ENCODE measurements around the gene IQSEC1. TPM values are rescaled to one million over a fixed set of nuclear protein-coding genes. Genes with fewer than 3 reads are reported as not detected.

Gene IQSEC1
- total and polyA plus RNA-seq, 2 experiments from 2014 or later, result 8.0 to 51.9 TPM

DNA sequence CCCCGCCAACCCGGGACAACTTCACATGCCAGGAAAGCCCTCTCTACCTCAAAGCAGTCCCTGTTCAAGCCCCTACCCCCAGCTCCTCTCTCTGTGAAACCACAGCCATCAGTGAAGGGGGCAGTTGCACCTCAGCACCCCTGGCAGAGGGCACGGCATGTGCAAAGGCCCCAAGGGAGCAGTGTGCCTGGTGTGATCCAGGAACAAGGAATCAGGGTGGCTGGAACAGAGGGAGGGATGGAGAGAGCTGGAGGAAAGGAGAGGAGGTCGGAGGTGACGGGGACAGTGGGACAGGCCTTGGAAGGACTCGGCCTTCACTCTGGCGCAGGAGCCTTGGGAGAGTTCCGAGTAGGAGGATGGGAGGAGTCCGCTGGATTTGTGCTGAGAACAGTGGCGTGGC, 26.5 kb upstream of the IQSEC1 start:
- TF ChIP-seq STAT1 (IDR thresholded peaks at IDR 0.05; ENCODE audit: unreplicated experiment) (no peak), ZNF114 (CRISPR knock-in tag; IDR thresholded peaks at IDR 0.05) (no peak), NANOG (IDR thresholded peaks at IDR 0.05; ENCODE audit: borderline replicate concordance) (no peak), POLR2AphosphoS5 (IDR thresholded peaks at IDR 0.05; ENCODE audit: low read depth) (no peak), EZH2phosphoT487 (IDR thresholded peaks at IDR 0.05; ENCODE audit: unreplicated experiment) (no peak), JUNB (IDR thresholded peaks at IDR 0.05; ENCODE audit: unreplicated experiment) (no peak), CREB1 (CRISPR knock-in tag; IDR thresholded peaks at IDR 0.05; ENCODE audit: low read depth) (no peak), ZNF331 (CRISPR knock-in tag; IDR thresholded peaks at IDR 0.05; ENCODE audit: low read depth) (no peak), EZH2 (IDR thresholded peaks at IDR 0.05; ENCODE audit: low read depth, unreplicated experiment) (no peak)
- TF ChIP-seq, protein P1, sequence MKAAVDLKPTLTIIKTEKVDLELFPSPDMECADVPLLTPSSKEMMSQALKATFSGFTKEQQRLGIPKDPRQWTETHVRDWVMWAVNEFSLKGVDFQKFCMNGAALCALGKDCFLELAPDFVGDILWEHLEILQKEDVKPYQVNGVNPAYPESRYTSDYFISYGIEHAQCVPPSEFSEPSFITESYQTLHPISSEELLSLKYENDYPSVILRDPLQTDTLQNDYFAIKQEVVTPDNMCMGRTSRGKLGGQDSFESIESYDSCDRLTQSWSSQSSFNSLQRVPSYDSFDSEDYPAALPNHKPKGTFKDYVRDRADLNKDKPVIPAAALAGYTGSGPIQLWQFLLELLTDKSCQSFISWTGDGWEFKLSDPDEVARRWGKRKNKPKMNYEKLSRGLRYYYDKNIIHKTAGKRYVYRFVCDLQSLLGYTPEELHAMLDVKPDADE (IDR thresholded peaks at IDR 0.05), result no peak
- TF ChIP-seq, protein P2, sequence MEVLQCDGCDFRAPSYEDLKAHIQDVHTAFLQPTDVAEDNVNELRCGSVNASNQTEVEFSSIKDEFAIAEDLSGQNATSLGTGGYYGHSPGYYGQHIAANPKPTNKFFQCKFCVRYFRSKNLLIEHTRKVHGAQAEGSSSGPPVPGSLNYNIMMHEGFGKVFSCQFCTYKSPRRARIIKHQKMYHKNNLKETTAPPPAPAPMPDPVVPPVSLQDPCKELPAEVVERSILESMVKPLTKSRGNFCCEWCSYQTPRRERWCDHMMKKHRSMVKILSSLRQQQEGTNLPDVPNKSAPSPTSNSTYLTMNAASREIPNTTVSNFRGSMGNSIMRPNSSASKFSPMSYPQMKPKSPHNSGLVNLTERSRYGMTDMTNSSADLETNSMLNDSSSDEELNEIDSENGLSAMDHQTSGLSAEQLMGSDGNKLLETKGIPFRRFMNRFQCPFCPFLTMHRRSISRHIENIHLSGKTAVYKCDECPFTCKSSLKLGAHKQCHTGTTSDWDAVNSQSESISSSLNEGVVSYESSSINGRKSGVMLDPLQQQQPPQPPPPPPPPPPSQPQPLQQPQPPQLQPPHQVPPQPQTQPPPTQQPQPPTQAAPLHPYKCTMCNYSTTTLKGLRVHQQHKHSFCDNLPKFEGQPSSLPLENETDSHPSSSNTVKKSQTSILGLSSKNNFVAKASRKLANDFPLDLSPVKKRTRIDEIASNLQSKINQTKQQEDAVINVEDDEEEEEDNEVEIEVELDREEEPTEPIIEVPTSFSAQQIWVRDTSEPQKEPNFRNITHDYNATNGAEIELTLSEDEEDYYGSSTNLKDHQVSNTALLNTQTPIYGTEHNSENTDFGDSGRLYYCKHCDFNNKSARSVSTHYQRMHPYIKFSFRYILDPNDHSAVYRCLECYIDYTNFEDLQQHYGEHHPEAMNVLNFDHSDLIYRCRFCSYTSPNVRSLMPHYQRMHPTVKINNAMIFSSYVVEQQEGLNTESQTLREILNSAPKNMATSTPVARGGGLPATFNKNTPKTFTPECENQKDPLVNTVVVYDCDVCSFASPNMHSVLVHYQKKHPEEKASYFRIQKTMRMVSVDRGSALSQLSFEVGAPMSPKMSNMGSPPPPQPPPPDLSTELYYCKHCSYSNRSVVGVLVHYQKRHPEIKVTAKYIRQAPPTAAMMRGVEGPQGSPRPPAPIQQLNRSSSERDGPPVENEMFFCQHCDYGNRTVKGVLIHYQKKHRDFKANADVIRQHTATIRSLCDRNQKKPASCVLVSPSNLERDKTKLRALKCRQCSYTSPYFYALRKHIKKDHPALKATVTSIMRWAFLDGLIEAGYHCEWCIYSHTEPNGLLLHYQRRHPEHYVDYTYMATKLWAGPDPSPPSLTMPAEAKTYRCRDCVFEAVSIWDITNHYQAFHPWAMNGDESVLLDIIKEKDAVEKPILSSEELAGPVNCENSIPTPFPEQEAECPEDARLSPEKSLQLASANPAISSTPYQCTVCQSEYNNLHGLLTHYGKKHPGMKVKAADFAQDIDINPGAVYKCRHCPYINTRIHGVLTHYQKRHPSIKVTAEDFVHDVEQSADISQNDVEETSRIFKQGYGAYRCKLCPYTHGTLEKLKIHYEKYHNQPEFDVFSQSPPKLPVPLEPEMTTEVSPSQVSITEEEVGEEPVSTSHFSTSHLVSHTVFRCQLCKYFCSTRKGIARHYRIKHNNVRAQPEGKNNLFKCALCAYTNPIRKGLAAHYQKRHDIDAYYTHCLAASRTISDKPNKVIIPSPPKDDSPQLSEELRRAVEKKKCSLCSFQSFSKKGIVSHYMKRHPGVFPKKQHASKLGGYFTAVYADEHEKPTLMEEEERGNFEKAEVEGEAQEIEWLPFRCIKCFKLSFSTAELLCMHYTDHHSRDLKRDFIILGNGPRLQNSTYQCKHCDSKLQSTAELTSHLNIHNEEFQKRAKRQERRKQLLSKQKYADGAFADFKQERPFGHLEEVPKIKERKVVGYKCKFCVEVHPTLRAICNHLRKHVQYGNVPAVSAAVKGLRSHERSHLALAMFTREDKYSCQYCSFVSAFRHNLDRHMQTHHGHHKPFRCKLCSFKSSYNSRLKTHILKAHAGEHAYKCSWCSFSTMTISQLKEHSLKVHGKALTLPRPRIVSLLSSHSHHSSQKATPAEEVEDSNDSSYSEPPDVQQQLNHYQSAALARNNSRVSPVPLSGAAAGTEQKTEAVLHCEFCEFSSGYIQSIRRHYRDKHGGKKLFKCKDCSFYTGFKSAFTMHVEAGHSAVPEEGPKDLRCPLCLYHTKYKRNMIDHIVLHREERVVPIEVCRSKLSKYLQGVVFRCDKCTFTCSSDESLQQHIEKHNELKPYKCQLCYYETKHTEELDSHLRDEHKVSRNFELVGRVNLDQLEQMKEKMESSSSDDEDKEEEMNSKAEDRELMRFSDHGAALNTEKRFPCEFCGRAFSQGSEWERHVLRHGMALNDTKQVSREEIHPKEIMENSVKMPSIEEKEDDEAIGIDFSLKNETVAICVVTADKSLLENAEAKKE (CRISPR knock-in tag; IDR thresholded peaks at IDR 0.05), result no peak
- TF ChIP-seq, protein P3, sequence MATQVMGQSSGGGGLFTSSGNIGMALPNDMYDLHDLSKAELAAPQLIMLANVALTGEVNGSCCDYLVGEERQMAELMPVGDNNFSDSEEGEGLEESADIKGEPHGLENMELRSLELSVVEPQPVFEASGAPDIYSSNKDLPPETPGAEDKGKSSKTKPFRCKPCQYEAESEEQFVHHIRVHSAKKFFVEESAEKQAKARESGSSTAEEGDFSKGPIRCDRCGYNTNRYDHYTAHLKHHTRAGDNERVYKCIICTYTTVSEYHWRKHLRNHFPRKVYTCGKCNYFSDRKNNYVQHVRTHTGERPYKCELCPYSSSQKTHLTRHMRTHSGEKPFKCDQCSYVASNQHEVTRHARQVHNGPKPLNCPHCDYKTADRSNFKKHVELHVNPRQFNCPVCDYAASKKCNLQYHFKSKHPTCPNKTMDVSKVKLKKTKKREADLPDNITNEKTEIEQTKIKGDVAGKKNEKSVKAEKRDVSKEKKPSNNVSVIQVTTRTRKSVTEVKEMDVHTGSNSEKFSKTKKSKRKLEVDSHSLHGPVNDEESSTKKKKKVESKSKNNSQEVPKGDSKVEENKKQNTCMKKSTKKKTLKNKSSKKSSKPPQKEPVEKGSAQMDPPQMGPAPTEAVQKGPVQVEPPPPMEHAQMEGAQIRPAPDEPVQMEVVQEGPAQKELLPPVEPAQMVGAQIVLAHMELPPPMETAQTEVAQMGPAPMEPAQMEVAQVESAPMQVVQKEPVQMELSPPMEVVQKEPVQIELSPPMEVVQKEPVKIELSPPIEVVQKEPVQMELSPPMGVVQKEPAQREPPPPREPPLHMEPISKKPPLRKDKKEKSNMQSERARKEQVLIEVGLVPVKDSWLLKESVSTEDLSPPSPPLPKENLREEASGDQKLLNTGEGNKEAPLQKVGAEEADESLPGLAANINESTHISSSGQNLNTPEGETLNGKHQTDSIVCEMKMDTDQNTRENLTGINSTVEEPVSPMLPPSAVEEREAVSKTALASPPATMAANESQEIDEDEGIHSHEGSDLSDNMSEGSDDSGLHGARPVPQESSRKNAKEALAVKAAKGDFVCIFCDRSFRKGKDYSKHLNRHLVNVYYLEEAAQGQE (IDR thresholded peaks at IDR 0.05; ENCODE audit: unreplicated experiment), result no peak
- TF ChIP-seq, protein P4, sequence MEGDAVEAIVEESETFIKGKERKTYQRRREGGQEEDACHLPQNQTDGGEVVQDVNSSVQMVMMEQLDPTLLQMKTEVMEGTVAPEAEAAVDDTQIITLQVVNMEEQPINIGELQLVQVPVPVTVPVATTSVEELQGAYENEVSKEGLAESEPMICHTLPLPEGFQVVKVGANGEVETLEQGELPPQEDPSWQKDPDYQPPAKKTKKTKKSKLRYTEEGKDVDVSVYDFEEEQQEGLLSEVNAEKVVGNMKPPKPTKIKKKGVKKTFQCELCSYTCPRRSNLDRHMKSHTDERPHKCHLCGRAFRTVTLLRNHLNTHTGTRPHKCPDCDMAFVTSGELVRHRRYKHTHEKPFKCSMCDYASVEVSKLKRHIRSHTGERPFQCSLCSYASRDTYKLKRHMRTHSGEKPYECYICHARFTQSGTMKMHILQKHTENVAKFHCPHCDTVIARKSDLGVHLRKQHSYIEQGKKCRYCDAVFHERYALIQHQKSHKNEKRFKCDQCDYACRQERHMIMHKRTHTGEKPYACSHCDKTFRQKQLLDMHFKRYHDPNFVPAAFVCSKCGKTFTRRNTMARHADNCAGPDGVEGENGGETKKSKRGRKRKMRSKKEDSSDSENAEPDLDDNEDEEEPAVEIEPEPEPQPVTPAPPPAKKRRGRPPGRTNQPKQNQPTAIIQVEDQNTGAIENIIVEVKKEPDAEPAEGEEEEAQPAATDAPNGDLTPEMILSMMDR (conservative IDR thresholded peaks at IDR 0.05; ENCODE audit: low read depth in 2 of 2), result no peak
- Mint-ChIP-seq H3K4me1 (peaks cover 5% of the 10 kb centered on the region; the same call in 2 of the 3 replicates), H3K4me3 (no peak overlapping the region), H3K27ac (no peak overlapping the region), H3K36me3 (ENCODE audit: low read depth) (no peaks in the 10 kb centered on the region), H3K27me3 (ENCODE audit: insufficient read depth, low read depth, poor library complexity) (peaks cover 5% of the 10 kb centered on the region), H3K9me3 (no peaks in the 10 kb centered on the region)
- Histone ChIP-seq H4K20me1 (replicated peaks; ENCODE audit: insufficient read depth) (no peaks in the 10 kb centered on the region; the same call in 1 of the 2 replicates), H3K9me2 (ENCODE audit: insufficient read depth) (no peaks in the 10 kb centered on the region), H3K27me3 (ENCODE audit: insufficient read depth) (no peaks in the 10 kb centered on the region), H3K79me2 (replicated peaks; ENCODE audit: insufficient read depth) (no peaks in the 10 kb centered on the region), H3F3A (replicated peaks; ENCODE audit: low read depth) (no peaks in the 10 kb centered on the region), H3K36me3 (ENCODE audit: insufficient read depth) (no peaks in the 10 kb centered on the region), H2AFZ (no peak overlapping the region), H3K4me2 (no peak overlapping the region), H3K4me1 (ENCODE audit: insufficient read depth) (no peaks in the 10 kb centered on the region), H3K27ac (ENCODE audit: low read depth) (no peak overlapping the region), H3K4me3 (no peak overlapping the region)
- no peak for DNase-seq (ENCODE audit: low spot score)
- ATAC-seq, result no peak
